H1 (cell line): ENCODE results near the gene NEFH. TPM values are rescaled to one million over a fixed set of nuclear protein-coding genes. Genes with fewer than 3 reads are reported as not detected.

ENCODE experiments used
- CTCF ChIA-PET: fragments of 300-600 bp; sonication (Branson Sonifier 250); formaldehyde crosslinking; loops from one replicate; lab custom pipeline; 2021; ENCODE audit not compliant: partially characterized antibody; lab: Charles Lee
- POLR2A ChIA-PET: fragments of 300-600 bp; sonication (Branson Sonifier 250); formaldehyde crosslinking; loops from one replicate; lab custom pipeline; 2021; ENCODE audit warnings: inconsistent platforms; ENCODE audit not compliant: partially characterized antibody; lab: Charles Lee
- DNase-seq, 2 experiments: peaks; one replicate each; pipeline versions ENCODE4 v3.0.0 to v3.0.0-alpha.2; 2010 to 2022; ENCODE audit warnings: low spot score in 2 of 2, low read depth in 1 of 2, mixed read lengths in 1 of 2
- FAIRE-seq: peaks from 2 replicates; lab custom pipeline; 2011; peaks lifted over from hg19 to GRCh38; lab: Jason Lieb, UNC
- H2AFZ ChIP-seq: 2 replicates; pipeline ENCODE4 v1.8.1; 2012; ENCODE audit warnings: low read length, inconsistent platforms
- H2AK5ac ChIP-seq: 2 replicates; pipeline ENCODE4 v1.6.1; 2013; ENCODE audit warnings: low read depth, low read length
- H2BK120ac ChIP-seq: replicated peaks from 2 replicates; pipeline ENCODE3; 2013; ENCODE audit warnings: low read depth, low read length, inconsistent platforms
- H2BK12ac ChIP-seq: 2 replicates; pipeline ENCODE4 v1.6.1; 2013; ENCODE audit warnings: low read depth, low read length
- H2BK15ac ChIP-seq: 2 replicates; pipeline ENCODE4 v1.6.1; 2013; ENCODE audit warnings: low read length
- H2BK20ac ChIP-seq: 2 replicates; pipeline ENCODE4 v1.6.1; 2013; ENCODE audit warnings: low read length
- H2BK5ac ChIP-seq: 2 replicates; pipeline ENCODE4 v1.6.1; 2013; ENCODE audit warnings: low read depth, low read length
- H3K14ac ChIP-seq: 2 replicates; pipeline ENCODE4 v1.6.1; 2013; ENCODE audit warnings: inconsistent platforms; ENCODE audit not compliant: insufficient read length
- H3K18ac ChIP-seq: 2 replicates; pipeline ENCODE4 v1.6.1; 2013; ENCODE audit warnings: low read length; ENCODE audit errors: extremely low read depth
- H3K23ac ChIP-seq: 2 replicates; pipeline ENCODE4 v1.6.1; 2013; ENCODE audit warnings: inconsistent platforms; ENCODE audit not compliant: insufficient read length
- H3K23me2 ChIP-seq: 2 replicates; pipeline ENCODE4 v1.6.1; 2013; ENCODE audit warnings: low read depth, low read length
- H3K27ac ChIP-seq: 2 replicates; pipeline ENCODE4 v1.6.1; 2011; ENCODE audit warnings: low read depth, low read length, inconsistent platforms
- H3K27me3 ChIP-seq, 4 experiments: replicated peaks in 1 of 4; 1 replicate in 1 of 4; 2 replicates in 3 of 4; pipeline versions ENCODE4 v1.6.1 to v1.8.1; 2011 to 2013; ENCODE audit warnings: low read length in 3 of 4, mild to moderate bottlenecking in 3 of 4, inconsistent platforms in 2 of 4, mixed read lengths in 2 of 4, moderate library complexity in 1 of 4; ENCODE audit not compliant: control insufficient read depth in 3 of 4, insufficient read depth in 3 of 4; ENCODE audit errors: extremely low read depth in 1 of 4
- H3K36me3 ChIP-seq, 4 experiments: 2 replicates each; pipeline versions ENCODE4 v1.6.1 to v1.8.1; 2011 to 2013; ENCODE audit warnings: mild to moderate bottlenecking in 4 of 4, low read length in 3 of 4, moderate library complexity in 2 of 4, control low read depth in 1 of 4, inconsistent platforms in 1 of 4; ENCODE audit not compliant: insufficient read depth in 4 of 4, control insufficient read depth in 2 of 4
- H3K4ac ChIP-seq: replicated peaks from 2 replicates; pipeline ENCODE3; 2013; ENCODE audit warnings: low read length, low read depth, mixed read lengths, inconsistent platforms; ENCODE audit not compliant: insufficient read length
- H3K4me1 ChIP-seq, 4 experiments: replicated peaks in 1 of 4; 1 replicate in 1 of 4; 2 replicates in 3 of 4; pipeline versions ENCODE4 v1.6.1 to v1.8.1; 2011 to 2013; ENCODE audit warnings: low read length in 3 of 4, inconsistent platforms in 2 of 4, mixed read lengths in 1 of 4; ENCODE audit not compliant: insufficient read depth in 4 of 4, control insufficient read depth in 3 of 4
- H3K4me2 ChIP-seq, 2 experiments: 2 replicates each; pipeline versions ENCODE4 v1.6.1 to v1.8.1; 2011 to 2013; ENCODE audit warnings: low read depth in 2 of 2, low read length in 2 of 2, control low read depth in 1 of 2, inconsistent platforms in 1 of 2, mild to moderate bottlenecking in 1 of 2; ENCODE audit not compliant: insufficient read depth in 1 of 2
- H3K4me3 ChIP-seq, 4 experiments: fragments of 200-600, 300-600 bp in 1 of 4; sonication (generic), shearing (Covaris generic), sonication (Bioruptor Twin) in 1 of 4; 2 replicates each; pipeline versions ENCODE4 v1.5.1 to v1.8.1; 2011 to 2016; ENCODE audit warnings: low read length in 4 of 4, low read depth in 3 of 4, control low read depth in 2 of 4, inconsistent platforms in 2 of 4, mild to moderate bottlenecking in 2 of 4, mixed read lengths in 1 of 4, moderate library complexity in 1 of 4; ENCODE audit not compliant: insufficient read depth in 2 of 4; ENCODE audit errors: extremely low read depth in 1 of 4
- H3K56ac ChIP-seq: replicated peaks from 2 replicates; pipeline ENCODE3; 2013; ENCODE audit warnings: low read depth, mild to moderate bottlenecking, mixed read lengths, low read length, inconsistent platforms; ENCODE audit not compliant: insufficient read length
- H3K79me1 ChIP-seq: 2 replicates; pipeline ENCODE4 v1.6.1; 2013; ENCODE audit warnings: low read depth, low read length, control low read depth
- H3K79me2 ChIP-seq, 2 experiments: 2 replicates each; pipeline versions ENCODE4 v1.6.1 to v1.8.1; 2012 to 2013; ENCODE audit warnings: low read length in 2 of 2, mild to moderate bottlenecking in 2 of 2, inconsistent platforms in 1 of 2; ENCODE audit not compliant: insufficient read depth in 2 of 2, control insufficient read depth in 1 of 2
- H3K9ac ChIP-seq, 4 experiments: replicated peaks in 1 of 4; 1 replicate in 1 of 4; 2 replicates in 3 of 4; pipeline versions ENCODE4 v1.6.1 to v1.8.1; 2011 to 2013; ENCODE audit warnings: low read depth in 3 of 4, low read length in 3 of 4, control low read depth in 2 of 4, mild to moderate bottlenecking in 2 of 4, moderate library complexity in 2 of 4, inconsistent platforms in 1 of 4; ENCODE audit errors: extremely low read depth in 1 of 4
- H3K9me3 ChIP-seq, 2 experiments: 2 replicates each; pipeline versions ENCODE4 v1.6.1 to v1.8.1; 2012 to 2013; ENCODE audit warnings: mild to moderate bottlenecking in 2 of 2, moderate library complexity in 2 of 2, control low read depth in 1 of 2, inconsistent platforms in 1 of 2, low read depth in 1 of 2, low read length in 1 of 2, mixed read lengths in 1 of 2; ENCODE audit not compliant: insufficient read depth in 2 of 2
- H4K20me1 ChIP-seq, 2 experiments: replicated peaks in 1 of 2; 2 replicates each; pipeline versions ENCODE3 to v1.8.1; 2011 to 2013; ENCODE audit warnings: inconsistent platforms in 2 of 2, low read length in 2 of 2, mild to moderate bottlenecking in 1 of 2; ENCODE audit not compliant: insufficient read depth in 2 of 2, control insufficient read depth in 1 of 2
- H4K5ac ChIP-seq: 2 replicates; pipeline ENCODE4 v1.6.1; 2013; ENCODE audit warnings: low read length, low read depth, mixed read lengths, inconsistent platforms; ENCODE audit not compliant: insufficient read length
- H4K8ac ChIP-seq: 2 replicates; pipeline ENCODE4 v1.8.0; 2013; ENCODE audit warnings: mild to moderate bottlenecking, moderate library complexity, low read length, inconsistent platforms; ENCODE audit not compliant: insufficient read depth; ENCODE audit errors: extremely low read depth
- H4K91ac ChIP-seq: replicated peaks from 2 replicates; pipeline ENCODE3; 2013; ENCODE audit warnings: low read length, mixed read lengths, inconsistent platforms; ENCODE audit not compliant: insufficient read length
- SRF ChIP-seq: IDR thresholded peaks from 2 replicates; pipeline ENCODE4 v1.6.1; 2011; ENCODE audit warnings: mild to moderate bottlenecking, low read depth, low read length, moderate library complexity
- TCF12 ChIP-seq: IDR thresholded peaks from 2 replicates; pipeline ENCODE4 v1.6.1; 2011; ENCODE audit warnings: low read depth, mild to moderate bottlenecking, low read length
- WGBS, 2 experiments: shearing (Covaris generic) in 1 of 2; methylation state at CpG; one replicate each; pipeline versions ENCODE4 v1.1.6 to v1.1.7; 2013 to 2015; ENCODE audit warnings: low lambda C conversion rate in 2 of 2, mixed read lengths in 2 of 2, inconsistent platforms in 1 of 2, low coverage in 1 of 2, missing lambda C conversion rate in 1 of 2; ENCODE audit not compliant: insufficient replicate concordance in 2 of 2, insufficient coverage in 1 of 2, insufficient read length in 1 of 2; ENCODE audit errors: extremely low coverage in 1 of 2, missing lambda C conversion rate in 1 of 2; 5-methylcytosine and 5-hydroxymethylcytosine counted together
- polyA plus RNA-seq, 7 experiments: library from polyadenylated mRNA; depleted of rRNA in 3 of 7; stranded (reverse) in 5 of 7; unstranded in 2 of 7; fragments of >200 nt in 5 of 7; fragments of 200-250 nt in 2 of 7; gene quantifications; 1 replicate in 5 of 7; 2 replicates in 1 of 7; 4 replicates in 1 of 7; pipeline versions ENCODE4 v1.2.1 to v1.2.3, GENCODE V29; 2011 to 2013; ENCODE audit warnings: missing spikeins in 2 of 7, mixed read lengths in 2 of 7
- total RNA-seq: library from RNA; stranded (reverse); fragmentation: NEBNext Ultra II Directional; extraction: Animal tissue kit (Norgen Biotek cat#: 25700); gene quantifications from 2 replicates; pipeline ENCODE4 v1.2.1, GENCODE V29; 2021

NEFH gene
- total and polyA plus RNA-seq, 2 of the 8 experiments (the other 6 are each of a cell fraction or from before 2014, with no cell fraction given): 0.57 to 2.3 TPM

DNA sequence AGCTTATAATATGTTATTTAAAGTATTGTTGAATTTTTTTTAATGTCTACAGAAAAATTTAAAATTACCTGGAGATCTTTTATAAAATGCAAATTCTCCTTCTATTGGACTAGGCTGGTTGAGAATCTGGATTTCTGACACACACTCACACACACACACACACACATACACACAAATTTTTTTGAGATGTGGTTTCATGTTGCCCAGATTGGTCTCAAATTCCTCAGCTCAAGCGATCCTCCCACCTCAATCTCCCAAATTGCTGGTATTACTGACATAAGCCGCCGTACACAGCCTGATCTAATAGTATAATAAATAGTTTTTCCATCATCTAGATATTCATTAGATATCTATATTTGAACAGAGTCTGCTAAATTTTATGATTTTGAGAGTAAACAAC lies 46.2 kb upstream of the NEFH start:
- Histone ChIP-seq H4K8ac (no peak overlapping the region), H4K91ac (no peak overlapping the region), H2BK15ac (no peak overlapping the region), H2BK120ac (no peak overlapping the region), H2AK5ac (no peak overlapping the region), H3K4me1 (peaks cover 0 to 4% (median 0%) of the 10 kb centered on the region in 4 experiments; a peak in 1 of 7 replicates), H2AFZ (no peak overlapping the region), H2BK20ac (no peak overlapping the region), H3K4me2 (no peak overlapping the region), H4K5ac (no peak overlapping the region), H3K27ac (no peak overlapping the region), H3K27me3 (no peaks in the 10 kb centered on the region), H3K4me3 (no peak overlapping the region), H3K14ac (no peak overlapping the region), H3K79me1 (no peaks in the 10 kb centered on the region), H3K79me2 (no peaks in the 10 kb centered on the region), H3K36me3 (no peaks in the 10 kb centered on the region), H3K23ac (no peak overlapping the region), H3K9ac (no peak overlapping the region), H3K9me3 (no peaks in the 10 kb centered on the region), H4K20me1 (no peaks in the 10 kb centered on the region), H3K18ac (no peak overlapping the region), H2BK5ac (no peak overlapping the region), H3K56ac (no peak overlapping the region), H2BK12ac (no peak overlapping the region), H3K4ac (no peak overlapping the region), H3K23me2 (no peaks in the 10 kb centered on the region)
- CTCF ChIA-PET: interaction anchor here (1.2 kb wide), 1 partner anchor 37 kb away, joined by 3 read pairs; no protein-coding TSS in a partner anchor
- 94% methylated on average over 3 of the region's 3 CpGs; no CpG with 5 or more reads in 1 of the 2 experiments for WGBS, 2 experiments
- FAIRE-seq (no peak), DNase-seq (no peak)
- POLR2A ChIA-PET: no interaction called here
- TF ChIP-seq TCF12: no peak
- no peak for TF ChIP-seq SRF
